ENCODE results near the gene MYBPC3.

The MYBPC3 gene

GRCh38 chr11:47356129-47356997 is 3.9 kb upstream of the MYBPC3 start:
- no peak for TF ChIP-seq SIN3A (IDR thresholded peaks at IDR 0.05; ENCODE audit: borderline replicate concordance, insufficient read depth, low read length)

DNA sequence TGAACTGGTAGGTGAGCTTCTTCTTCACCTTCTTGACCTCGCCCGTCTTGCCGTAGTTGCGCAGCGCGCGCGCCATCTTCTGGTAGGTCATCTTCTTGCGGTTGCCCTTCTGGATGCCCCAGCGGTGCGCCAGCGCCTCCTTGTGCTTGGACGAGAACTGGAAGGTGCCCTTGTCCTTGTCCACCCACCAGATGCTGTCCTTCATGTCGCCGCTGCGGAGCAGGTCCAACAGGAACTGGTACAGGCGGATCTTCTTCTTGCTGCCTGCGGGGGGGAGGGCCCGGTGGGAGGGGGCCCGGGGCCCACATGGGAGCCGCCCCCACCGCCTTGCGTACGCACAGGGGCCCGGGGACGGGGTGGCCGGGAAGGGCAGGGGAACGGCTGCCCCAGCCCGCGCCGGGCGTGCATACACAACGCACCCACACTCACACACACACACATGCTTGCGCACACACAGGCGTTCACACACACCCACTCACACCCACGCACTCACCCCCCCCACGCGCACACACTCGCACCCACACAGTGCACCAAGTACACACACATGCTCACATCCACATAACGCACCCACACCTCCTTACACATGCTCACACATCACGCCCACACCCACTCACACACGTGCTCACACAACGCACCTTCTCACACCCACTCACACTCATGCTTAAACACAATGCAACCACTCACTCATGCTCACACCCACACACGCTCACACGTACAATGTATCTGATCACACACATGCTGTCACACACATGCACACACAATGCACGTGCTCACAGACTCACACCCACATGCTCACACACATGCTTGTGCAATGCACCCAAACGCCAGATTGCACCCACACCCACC is 3.0 kb upstream of the MYBPC3 start:
- TF ChIP-seq FOXP2 (optimal IDR thresholded peaks at IDR 0.05; ENCODE audit: borderline replicate concordance, extremely low read depth, extremely low read length, insufficient read depth): peak; percentile 95
- 0 out of 4 replicates have a peak, but pooled peaks of 1 of the 2 experiments have one; percentile 30 for TF ChIP-seq REST (IDR thresholded peaks at IDR 0.05; ENCODE audit: insufficient read depth in 1 of 2, low read depth in 2 of 2, low read length in 2 of 2)
- no peak for TF ChIP-seq SIN3A (IDR thresholded peaks at IDR 0.05; ENCODE audit: borderline replicate concordance, insufficient read depth, low read length)
- no peak for TF ChIP-seq POLR2AphosphoS5 (IDR thresholded peaks at IDR 0.05; ENCODE audit: low read depth, low read length)
- TF ChIP-seq TAF1 (IDR thresholded peaks at IDR 0.05; ENCODE audit: borderline replicate concordance, insufficient read depth, low read length): no peak

- no peak for TF ChIP-seq REST (IDR thresholded peaks at IDR 0.05; ENCODE audit: insufficient read depth in 1 of 2, low read depth in 2 of 2, low read length in 2 of 2)
- no peak for TF ChIP-seq TAF1 (IDR thresholded peaks at IDR 0.05; ENCODE audit: borderline replicate concordance, insufficient read depth, low read length)
- TF ChIP-seq SIN3A (IDR thresholded peaks at IDR 0.05; ENCODE audit: borderline replicate concordance, insufficient read depth, low read length): no peak
- TF ChIP-seq POLR2AphosphoS5 (IDR thresholded peaks at IDR 0.05; ENCODE audit: low read depth, low read length): no peak
- no peak for TF ChIP-seq FOXP2 (optimal IDR thresholded peaks at IDR 0.05; ENCODE audit: borderline replicate concordance, extremely low read depth, extremely low read length, insufficient read depth)
These were observed 2.4 kb upstream of the MYBPC3 start for GRCh38 chr11:47354913-47355282.

- no peak for TF ChIP-seq POLR2AphosphoS5 (IDR thresholded peaks at IDR 0.05; ENCODE audit: low read depth, low read length)
These were observed 1.7 kb upstream of the MYBPC3 start for GRCh38 chr11:47353978-47354774.

GRCh38 chr11:47351156-47352126 is 1.1 kb downstream of the MYBPC3 start:
- TF ChIP-seq SIN3A (IDR thresholded peaks at IDR 0.05; ENCODE audit: borderline replicate concordance, insufficient read depth, low read length): no peak

DNA sequence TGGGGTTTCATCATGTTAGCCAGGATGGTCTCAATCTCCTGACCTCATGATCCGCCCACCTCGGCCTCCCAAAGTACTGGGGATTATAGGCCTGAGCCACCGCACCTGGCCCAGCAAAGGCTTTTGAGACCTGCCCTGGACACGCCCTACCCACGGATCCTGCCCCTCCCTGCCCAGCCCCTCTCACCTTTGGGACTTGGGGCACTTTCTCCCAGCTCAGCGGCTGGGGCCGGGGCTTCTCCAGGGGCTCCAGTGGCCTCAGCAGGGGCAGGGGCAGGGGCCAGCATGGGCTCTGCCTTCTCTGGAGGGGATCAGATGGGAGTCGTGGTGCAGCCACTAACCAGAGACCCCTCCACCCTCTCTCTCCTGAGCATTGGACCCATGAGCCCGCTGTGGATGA is 2.2 kb downstream of the MYBPC3 start:
- TF ChIP-seq POLR2AphosphoS5 (IDR thresholded peaks at IDR 0.05; ENCODE audit: low read depth, low read length) (no peak), SIN3A (IDR thresholded peaks at IDR 0.05; ENCODE audit: borderline replicate concordance, insufficient read depth, low read length) (no peak), TAF1 (IDR thresholded peaks at IDR 0.05; ENCODE audit: borderline replicate concordance, insufficient read depth, low read length) (no peak), FOXP2 (optimal IDR thresholded peaks at IDR 0.05; ENCODE audit: borderline replicate concordance, extremely low read depth, extremely low read length, insufficient read depth) (no peak), REST (IDR thresholded peaks at IDR 0.05; ENCODE audit: insufficient read depth in 1 of 2, low read depth in 2 of 2, low read length in 2 of 2) (no peak)
